ENCODE data around the gene ANO10.

- TF ChIP-seq CTCF (IDR thresholded peaks at IDR 0.05) (no peak), POLR2A (IDR thresholded peaks at IDR 0.05) (no peak)
Observed at GRCh38 chr3:43423639-43424038, 198.2 kb downstream of the ANO10 start.
